Occipital lobe (tissue), 2 donors: ENCODE results near the gene NR2F1-AS1. TPM values are rescaled to one million over a fixed set of nuclear protein-coding genes. Genes with fewer than 3 reads are reported as not detected.
A peak's percentile ranks its signal among the peaks of the same experiment; 100 is the strongest.

Source experiments
- DNase-seq: peaks from one replicate; lab custom pipeline; 2025; lab: John Stamatoyannopoulos, UW
- total RNA-seq: library from RNA; depleted of rRNA; stranded (reverse); fragments of >200 nt; gene quantifications from one replicate; pipeline ENCODE4 v1.2.3, GENCODE V29; 2014

The NR2F1-AS1 gene
- total RNA-seq, 1 donor from 2014 or later: 109 TPM

GRCh38 chr5:93589152-93589828 is 8.3 kb upstream of the NR2F1-AS1 start:
- no peak for DNase-seq

DNA sequence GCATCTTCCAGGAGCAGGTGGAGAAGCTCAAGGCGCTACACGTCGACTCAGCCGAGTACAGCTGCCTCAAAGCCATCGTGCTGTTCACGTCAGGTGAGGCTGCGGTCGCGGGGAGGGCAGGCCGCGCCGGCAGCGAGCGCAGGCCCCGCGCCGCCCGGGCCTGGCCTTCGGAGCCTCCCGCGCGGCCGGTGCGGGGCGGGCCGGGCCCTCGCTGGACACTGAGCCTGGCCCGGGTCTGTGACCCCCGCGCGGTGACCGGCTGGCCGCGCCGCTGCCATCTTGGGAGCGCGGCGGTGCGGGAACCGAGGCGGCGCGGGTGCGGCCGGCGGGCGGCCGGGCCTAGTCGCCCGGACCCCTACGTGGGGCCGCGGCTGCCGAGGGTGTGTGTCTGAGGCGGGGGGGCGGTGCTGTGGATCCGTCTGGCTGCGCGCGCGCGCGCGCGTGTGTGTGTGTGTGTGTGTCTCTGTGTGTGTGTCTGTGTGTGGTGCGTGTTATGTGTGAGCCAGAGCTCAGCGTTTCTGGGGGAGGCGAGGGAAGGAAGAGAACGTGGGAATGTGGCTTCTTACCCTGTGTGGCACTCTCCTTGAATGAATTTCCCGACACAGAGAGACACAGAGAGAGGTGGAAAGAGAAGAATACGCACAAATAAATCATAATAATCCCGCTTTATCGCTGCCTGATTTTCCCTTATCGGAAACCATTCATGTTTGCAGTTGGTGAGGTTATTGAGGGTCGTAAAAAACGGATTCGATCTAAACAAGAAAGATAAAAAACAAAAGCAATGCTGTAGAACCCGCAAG is 7.5 kb upstream of the NR2F1-AS1 start:
- no peak for DNase-seq

GRCh38 chr5:93587597-93588351 is 6.8 kb upstream of the NR2F1-AS1 start:
- DNase-seq: no peak

DNA sequence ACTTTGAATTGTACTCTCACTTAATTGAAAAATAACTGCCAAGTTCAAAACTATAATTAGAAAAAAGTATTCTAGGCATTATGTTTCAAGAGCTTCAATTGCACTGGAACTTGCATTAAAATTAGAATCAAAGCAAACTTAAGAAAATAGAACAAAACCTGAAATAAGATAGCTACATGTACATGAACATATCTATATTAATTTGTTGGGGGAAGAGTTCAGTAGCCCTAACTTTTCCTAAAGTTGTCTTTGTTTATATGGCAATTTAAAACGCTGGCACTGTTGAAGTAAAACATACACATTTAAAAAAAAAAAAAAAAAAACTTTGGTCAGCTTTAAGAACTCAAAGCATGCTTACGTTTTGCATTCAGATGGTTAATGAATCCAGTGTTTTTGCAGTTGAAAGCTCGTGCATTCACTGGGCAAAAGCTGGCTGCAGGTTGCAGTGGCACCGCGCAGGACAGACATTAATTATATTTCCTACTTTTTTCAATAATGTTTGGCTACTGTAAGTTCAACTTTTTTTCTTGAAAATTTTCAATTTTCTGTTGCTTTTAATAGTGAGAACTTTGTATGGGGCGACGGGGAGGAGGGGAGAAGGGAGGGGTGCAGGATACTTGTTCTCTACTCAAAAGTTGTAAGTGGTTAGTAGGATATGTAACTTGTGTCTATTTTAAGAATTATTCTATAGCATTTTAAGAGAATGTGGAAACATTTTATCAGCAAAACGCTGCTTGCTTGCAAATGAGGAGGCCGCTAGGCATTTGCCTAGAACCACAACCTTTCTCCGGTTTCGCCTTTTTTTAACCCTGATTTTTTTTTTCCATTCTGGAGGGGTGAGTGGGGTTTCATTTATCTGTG is 5.9 kb upstream of the NR2F1-AS1 start:
- no peak for DNase-seq

DNA sequence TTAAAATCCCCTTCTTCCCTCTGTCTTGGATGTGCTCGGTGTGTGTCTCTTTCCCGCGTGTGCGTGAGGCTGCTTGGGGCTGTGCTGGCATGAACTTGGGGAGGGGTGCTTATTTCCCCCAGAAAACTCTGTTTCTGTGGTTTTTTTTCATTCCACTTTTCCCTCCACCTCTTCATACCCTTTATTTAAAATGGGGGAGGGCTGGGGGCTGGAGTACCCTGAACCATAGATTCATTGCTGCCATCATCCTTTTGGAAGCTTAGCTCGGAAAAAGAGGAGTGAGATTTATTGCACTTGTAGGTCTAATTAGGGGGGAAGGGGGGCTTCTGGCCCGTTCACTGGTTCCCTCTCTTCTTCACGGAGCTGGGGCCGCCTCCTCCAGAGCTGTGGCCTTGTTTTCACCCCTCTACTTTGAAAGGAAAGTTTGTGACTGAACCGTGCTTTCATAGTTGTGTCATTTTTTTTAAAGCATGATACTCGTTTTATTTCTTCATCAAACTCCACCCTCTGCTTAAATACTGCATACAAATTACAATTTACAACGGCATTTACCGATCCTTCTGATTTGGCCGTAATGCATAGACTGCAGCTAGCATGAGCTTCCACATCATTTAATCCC is 4.9 kb upstream of the NR2F1-AS1 start:
- no peak for DNase-seq

DNA sequence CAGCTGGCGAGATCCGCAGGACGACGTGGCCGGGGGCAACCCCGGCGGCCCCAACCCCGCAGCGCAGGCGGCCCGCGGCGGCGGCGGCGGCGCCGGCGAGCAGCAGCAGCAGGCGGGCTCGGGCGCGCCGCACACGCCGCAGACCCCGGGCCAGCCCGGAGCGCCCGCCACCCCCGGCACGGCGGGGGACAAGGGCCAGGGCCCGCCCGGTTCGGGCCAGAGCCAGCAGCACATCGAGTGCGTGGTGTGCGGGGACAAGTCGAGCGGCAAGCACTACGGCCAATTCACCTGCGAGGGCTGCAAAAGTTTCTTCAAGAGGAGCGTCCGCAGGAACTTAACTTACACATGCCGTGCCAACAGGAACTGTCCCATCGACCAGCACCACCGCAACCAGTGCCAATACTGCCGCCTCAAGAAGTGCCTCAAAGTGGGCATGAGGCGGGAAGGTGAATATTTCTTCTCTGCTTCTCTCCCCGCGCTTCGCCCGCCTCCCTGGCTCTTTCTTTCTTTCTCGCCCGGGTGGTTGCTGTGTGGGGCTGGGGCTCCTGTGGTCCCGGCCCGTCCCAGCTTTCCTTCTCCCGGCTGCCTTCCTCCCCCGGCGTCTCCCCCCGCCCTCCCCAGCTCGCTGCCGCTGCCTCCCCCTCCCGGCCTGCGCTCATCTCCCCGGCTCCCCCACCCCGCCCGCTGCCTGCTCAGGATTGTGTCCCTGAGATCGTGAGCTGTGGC is 4.2 kb upstream of the NR2F1-AS1 start:
- DNase-seq: no peak

DNA sequence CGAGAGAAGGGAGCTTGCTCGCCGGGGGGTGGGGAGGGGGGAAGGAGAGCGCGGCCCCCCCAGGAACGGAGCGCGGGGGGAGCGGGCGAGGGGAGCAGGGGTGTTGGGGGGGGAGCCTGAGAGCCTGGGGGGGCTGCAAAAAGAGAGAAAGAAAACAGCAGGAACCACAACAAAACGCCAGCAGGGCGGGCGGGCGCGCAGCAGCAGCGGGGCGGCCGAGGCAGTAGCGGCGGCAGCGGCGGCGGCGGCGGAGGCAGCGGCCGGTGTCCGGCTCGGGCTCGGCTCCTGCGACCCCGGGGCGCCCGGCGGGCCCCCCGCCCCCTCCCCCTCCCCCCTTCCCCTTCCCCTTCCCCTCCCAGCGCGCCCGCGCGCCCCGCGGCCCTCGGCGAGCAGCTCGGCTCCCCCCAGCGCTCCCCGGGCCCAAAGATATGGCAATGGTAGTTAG is 3.6 kb upstream of the NR2F1-AS1 start:
- no peak for DNase-seq

DNA sequence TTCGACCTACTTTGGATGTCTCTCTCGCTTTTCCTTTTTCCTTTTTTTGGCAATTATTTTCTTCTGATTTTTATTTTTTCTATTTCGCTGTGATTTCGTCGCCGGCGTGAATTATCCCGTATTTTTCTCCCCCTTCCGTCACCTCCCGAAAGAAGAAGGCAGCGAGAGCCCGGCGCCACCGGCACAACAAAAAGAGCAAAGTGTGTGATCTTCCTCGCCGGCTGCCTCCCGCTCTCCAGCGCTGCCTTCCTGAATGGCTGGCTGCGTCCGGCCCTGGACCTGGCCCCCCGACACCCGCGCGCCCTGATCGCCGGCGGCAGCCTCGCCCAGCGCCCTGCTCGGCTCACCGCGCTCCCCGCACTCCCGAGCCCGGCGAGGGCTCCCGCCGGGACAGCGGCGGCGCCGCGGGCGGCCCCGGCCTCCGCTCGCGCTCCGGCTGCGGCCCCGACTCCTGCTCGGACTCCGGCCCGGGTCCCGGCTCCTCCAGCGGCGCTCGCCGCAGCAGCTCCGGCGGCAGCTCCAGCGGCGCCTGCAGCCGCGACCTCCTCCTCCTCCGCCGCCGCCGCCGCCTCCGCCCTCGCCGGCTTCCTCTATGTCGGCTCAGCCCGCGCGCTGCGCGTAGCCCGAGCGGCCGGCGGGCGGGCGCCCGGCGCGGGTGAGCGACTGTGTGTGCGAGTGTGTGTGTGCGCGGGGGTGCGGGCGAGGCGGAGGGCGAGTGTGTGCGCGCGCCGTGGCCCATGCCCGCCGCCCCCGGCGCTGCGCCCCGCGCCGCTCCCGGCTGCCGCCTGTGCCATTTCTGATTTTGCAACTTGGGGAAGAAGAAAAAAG is 3.0 kb upstream of the NR2F1-AS1 start:
- DNase-seq: no peak

DNA sequence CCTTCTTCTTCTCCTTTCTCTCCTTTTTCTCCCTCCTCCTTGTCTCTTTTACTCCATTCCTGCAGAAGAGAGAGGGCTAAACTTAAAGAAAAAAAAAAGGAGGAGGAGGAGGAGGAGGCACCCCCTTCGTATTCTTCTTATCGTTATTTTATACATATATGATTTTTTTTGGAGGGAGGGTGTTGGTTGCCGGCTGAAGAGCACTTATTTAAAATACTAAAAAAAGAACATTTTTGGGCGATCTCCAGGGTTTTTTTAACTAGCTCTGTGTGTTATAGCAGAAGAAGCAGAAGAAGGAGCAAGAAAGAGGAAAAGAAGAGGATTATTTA is 2.4 kb upstream of the NR2F1-AS1 start:
- DNase-seq: no peak

DNA sequence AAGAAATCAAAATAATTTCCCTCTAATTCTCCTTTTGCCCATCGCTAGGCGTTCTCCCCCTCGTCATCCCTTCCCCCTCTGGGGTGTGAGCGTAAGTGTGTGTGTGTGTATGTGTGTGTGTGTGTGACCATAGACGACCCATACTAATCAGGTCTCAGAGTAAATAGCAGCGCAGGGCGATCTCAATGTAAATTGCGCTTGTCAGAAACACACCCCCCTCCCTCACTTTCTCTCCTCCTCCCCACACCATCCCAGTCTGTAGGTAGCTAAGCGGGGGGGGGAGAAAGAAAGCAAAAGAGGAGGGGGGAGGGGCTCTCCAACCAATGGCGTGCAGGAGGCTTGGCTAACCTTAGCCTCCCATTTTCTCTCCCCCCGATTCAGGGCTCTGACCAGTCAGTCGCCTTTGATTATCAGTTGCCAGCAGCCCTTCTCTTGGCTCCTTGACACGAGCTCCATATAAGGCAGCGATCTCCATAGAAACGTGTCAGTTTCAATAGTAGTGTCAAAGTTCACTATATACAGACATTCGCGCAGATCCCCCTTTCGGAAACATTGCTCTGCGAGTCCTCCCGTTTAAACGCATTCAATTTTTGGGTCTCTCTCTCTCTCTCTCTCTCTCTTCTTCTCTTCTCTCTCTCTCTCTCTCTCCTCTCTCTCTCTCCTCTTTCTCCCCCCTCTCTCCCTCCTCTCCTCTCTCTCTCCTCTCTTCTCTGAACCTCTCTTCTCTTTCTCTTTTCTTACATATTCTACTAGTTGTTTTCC is 1.8 kb upstream of the NR2F1-AS1 start, which contains the start of gene NR2F1:
TSS of gene NR2F1 (plus strand) at position 546 of the 762 bp plus-strand sequence. CDS start 1,802 bp downstream, outside the sequence.
- DNase-seq: peak; percentile 74

DNA sequence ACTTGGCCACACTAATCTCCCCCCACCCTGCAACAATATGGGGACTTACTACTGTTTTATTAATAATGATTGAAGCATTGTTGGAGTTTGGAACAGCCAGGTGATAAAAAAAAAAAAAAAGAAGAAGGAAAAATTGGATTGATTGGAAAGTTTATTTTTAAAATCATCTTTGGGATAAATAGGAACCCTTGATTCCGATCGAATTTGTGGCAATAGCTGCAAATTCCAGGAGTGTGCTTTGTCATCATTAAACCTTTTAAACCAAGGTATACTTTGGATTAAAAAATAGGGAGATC is 1.1 kb upstream of the NR2F1-AS1 start:
- no peak for DNase-seq

DNA sequence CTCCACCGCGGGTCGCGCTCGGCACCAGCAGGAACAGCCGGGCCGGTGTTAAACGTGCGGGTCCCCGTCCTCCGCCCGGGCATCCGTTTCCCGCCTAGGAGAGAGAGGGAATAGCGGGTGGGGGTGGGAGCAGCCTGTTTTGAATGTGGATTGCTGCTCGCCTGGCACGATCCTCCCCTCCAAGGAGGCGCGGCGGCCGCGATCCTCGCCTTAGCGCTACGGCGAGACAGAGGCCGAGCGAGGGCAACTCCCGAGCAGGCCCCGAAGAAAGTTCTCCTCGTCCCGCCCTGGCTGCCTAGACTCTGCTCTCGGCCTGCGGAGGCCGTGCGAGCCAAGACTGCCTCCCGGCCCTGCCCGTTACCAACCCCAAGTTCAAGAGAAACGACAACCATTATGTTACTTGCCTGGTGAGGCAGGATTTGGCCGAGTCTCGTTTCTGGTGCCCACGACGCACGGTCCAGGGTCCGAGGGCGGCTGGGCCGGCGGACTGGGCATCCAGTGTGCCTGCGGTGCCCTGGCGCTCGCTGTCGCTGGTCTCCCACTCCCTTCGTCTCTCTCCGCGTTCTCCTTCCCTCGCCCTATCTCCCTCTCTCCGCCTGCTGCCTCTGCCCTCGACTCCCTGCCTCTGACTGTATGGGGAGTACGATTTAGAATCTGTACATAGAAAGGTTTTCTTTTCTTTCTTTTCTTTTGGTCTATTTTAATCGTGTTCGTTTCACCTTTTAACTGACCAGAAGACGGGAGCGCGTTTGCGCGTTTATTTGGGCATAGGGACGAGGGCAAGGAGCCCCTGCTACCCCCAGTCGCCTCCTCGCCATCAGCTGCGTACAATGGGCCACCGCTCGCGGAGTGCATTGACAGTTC is 724 bp downstream of the NR2F1-AS1 start:
- DNase-seq: no peak

- no peak for DNase-seq
These were observed 1.3 kb downstream of the NR2F1-AS1 start for GRCh38 chr5:93579692-93580062.

GRCh38 chr5:93578813-93579691 is 2.0 kb downstream of the NR2F1-AS1 start:
- no peak for DNase-seq

DNA sequence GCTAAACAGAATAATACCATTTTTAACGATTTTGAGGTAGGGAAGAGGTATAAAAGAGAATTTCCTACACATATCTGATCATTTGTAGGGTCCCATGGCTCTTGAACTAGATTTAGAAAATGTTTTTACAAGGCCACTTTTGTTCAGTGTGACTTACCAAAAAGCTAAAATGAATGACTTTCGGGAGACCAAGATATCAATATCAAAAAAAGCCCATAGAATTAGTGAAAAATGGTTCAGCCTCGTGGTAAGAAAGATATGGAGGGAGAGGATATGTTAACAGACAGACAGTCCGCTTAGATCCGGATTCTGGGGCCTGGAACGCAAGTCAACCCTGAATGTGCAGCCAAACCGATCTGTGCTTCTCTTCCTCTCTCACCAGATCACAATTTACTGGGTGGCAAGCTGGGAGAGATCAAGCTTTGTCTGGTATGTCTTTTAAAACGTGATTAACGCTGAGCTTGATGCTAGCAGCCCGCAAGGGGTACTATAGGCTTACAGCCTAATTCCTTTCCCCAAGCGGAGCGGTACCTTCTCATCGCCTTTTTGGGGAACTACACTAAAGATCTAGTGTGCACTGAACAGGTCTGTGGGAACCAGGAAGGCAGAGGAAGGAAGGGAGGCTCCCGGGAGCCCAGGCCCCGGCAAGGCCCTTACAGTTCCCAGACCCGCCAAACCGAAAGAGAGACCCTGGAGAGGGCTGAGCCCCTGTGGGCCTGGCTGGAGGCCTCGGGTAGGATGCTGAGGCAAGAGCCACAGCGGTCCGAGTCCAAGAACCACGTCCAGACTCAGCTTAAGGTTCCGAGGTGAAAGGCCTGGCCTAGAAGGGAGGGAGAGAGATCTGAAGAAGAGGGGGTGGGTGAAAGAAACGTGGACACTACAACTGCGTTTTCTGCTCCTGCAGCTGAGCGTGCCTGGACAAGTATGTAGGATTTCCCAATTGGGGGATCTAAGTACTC is 2.9 kb downstream of the NR2F1-AS1 start:
- DNase-seq: no peak
